Heart left ventricle (tissue), 16 donors: ENCODE measurements around the gene AFTPH. TPM values are rescaled to one million over a fixed set of nuclear protein-coding genes. Genes with fewer than 3 reads are reported as not detected.
A peak's percentile ranks its signal among the peaks of the same experiment; 100 is the strongest.

ENCODE experiments used
- ATAC-seq, 4 donors: fragments of 200-7000 bp; cut with Tn5 transposase; one replicate each; pipeline ENCODE4 v1.9.1; 2020 to 2022; ENCODE audit warnings: moderate library complexity in 4 of 4, mild to moderate bottlenecking in 3 of 4, moderate number of reproducible peaks in 1 of 4
- DNase-seq, 5 donors: peaks; one replicate each; pipeline ENCODE4 v3.0.0-alpha.2; 2020
- H3K27ac ChIP-seq, 12 donors: fragments of 200-600 bp; sonication (generic) in 4 of 12; one replicate each; pipeline versions ENCODE4 v1.5.0 to v1.8.0; 2016 to 2022; ENCODE audit warnings: mild to moderate bottlenecking in 2 of 12
- H3K27me3 ChIP-seq, 9 donors: fragments of 200-600 bp; sonication (generic) in 2 of 9; one replicate each; pipeline versions ENCODE4 v1.5.1 to v1.8.0; 2016 to 2022; ENCODE audit warnings: mild to moderate bottlenecking in 3 of 9
- H3K36me3 ChIP-seq, 9 donors: fragments of 200-600 bp; sonication (generic) in 2 of 9; one replicate each; pipeline versions ENCODE4 v1.5.0 to v1.8.0; 2018 to 2022; ENCODE audit warnings: mild to moderate bottlenecking in 2 of 9
- H3K4me1 ChIP-seq, 12 donors: fragments of 200-600 bp; sonication (generic) in 4 of 12; one replicate each; pipeline versions ENCODE4 v1.5.0 to v1.8.0; 2016 to 2022; ENCODE audit warnings: mild to moderate bottlenecking in 3 of 12
- H3K4me3 ChIP-seq, 12 donors: fragments of 200-600 bp; sonication (generic) in 4 of 12; one replicate each; pipeline versions ENCODE4 v1.5.0 to v1.8.0; 2017 to 2022; ENCODE audit warnings: mild to moderate bottlenecking in 9 of 12, moderate library complexity in 4 of 12
- H3K9me3 ChIP-seq, 12 donors: fragments of 200-600 bp; sonication (generic) in 4 of 12; one replicate each; pipeline versions ENCODE4 v1.5.0 to v1.8.0; 2016 to 2022; ENCODE audit warnings: mild to moderate bottlenecking in 1 of 12
- POLR2A ChIP-seq, 2 donors: fragments of 450-650 bp; IDR thresholded peaks; one replicate each; pipeline ENCODE4 v1.6.1; 2017; ENCODE audit warnings: antibody characterized with exemption in 2 of 2, mild to moderate bottlenecking in 2 of 2, moderate library complexity in 2 of 2
- WGBS, 4 donors: extraction: QIAGEN DNeasy Blood & Tissue Kit in 2 of 4; methylation state at CpG; one replicate each; pipeline versions ENCODE4 v1.1.5 to v1.1.7; 2013 to 2018; 5-methylcytosine and 5-hydroxymethylcytosine counted together
- intact Hi-C, 10 donors: fragments of 100-400 bp; cut with DNase I; formaldehyde crosslinking; loops; one replicate each; pipeline versions ENCODE4 v1.11.1 to v1.14.2; 2022
- polyA plus RNA-seq, 2 donors: library from polyadenylated mRNA; stranded (reverse); fragments of 200-250 nt; gene quantifications; one replicate each; pipeline ENCODE4 v1.2.3, GENCODE V29; 2013
- total RNA-seq, 9 donors: library from RNA; depleted of rRNA in 2 of 9; stranded (reverse); fragments of >200 nt in 2 of 9; fragmentation: NEBNext Ultra II Directional in 3 of 9; extraction: Animal tissue kit (Norgen Biotek cat#: 25700) in 3 of 9; gene quantifications; one replicate each; pipeline versions ENCODE4 v1.1.0 to v1.2.4, GENCODE V29; 2016 to 2023
- TF ChIP-seq, protein P1 (sequence below), 12 donors: fragments of 200-600 bp; sonication (generic) in 4 of 12; IDR thresholded peaks; one replicate each; pipeline versions ENCODE4 v1.5.0 to v1.8.0; 2018 to 2022; ENCODE audit warnings: antibody characterized with exemption in 12 of 12, mild to moderate bottlenecking in 5 of 12
- donor health status: ischemic (EF 13 %, LVEDD 7.1; RV severe dilation, severe dysfunction).
- donor health status: healthy with polysubstance abuse.
- donor health status: DM: no; HTN: yes; CAD: no.
- donor health status: DM: no; HTN: no; CAD: no.
- donor health status: ischemic (EF 25% LVEDD 6.9; RV normal size, moderate dysfunction).
- donor health status: ischemic (EF 25% LVEDD 5.7; RV mildly dilated, moderate dysfunction).
- donor health status: healthy.
- donor health status: DM: yes; HTN: yes; CAD: no.
- donor health status: ischemic (EF 35%, LVEDD 5.7; RV mildly dilated, moderate dysfunction).
- donor health status: nonischemic (EF 11% LVEDD 7.7; RV severe dilation, severe dysfunction).
- donor health status: DM: yes; HTN: yes; CAD: no.
- donor health status: PGD.
- donor health status: ischemic (EF 29% LVEDD 5.4; RV normal size, mild dysfunction).
- donor health status: nonischemic (EF 23%, LVEDD 6.1; RV moderate dilation, normal function).

Gene AFTPH
- total and polyA plus RNA-seq, 11 donors = 9.2 to 15.2 (median 10.7) TPM

DNA sequence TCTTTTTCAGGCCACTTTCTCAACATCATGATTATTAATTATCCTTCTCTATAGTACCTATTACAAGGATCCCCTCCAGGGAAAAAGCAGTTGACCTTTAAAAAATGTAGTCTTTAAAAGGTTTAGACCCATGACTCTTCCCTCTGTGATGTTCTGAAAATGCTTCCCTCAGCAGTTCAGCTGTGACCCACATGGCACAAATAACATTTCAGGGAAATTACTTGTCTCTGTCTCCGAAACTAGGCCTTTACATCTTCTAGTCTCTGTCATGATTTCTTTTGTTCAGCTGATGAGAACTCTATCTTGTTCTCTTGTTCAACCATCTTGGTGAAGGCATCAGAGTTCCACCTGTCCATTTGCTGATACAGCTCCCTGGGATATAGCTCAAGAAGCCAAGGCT lies 41.9 kb upstream of the AFTPH start:
- no peaks in the 10 kb centered on the region for H3K36me3 ChIP-seq
- H3K9me3 ChIP-seq = no peaks in the 10 kb centered on the region
- H3K27me3 ChIP-seq = peaks cover 0 to 3% (median 0%) of the 10 kb centered on the region in 9 donors
- ATAC-seq (no peak), DNase-seq (no peak)
- intact Hi-C loops = loop anchor here in 3 of 10 donors (10.0 kb wide), 3 partner anchors 77 to 437 kb away; no protein-coding TSS in a partner anchor
- H3K4me3 ChIP-seq = no peak overlapping the region
- TF ChIP-seq POLR2A (IDR thresholded peaks at IDR 0.05) = no peak
- TF ChIP-seq, protein P1, sequence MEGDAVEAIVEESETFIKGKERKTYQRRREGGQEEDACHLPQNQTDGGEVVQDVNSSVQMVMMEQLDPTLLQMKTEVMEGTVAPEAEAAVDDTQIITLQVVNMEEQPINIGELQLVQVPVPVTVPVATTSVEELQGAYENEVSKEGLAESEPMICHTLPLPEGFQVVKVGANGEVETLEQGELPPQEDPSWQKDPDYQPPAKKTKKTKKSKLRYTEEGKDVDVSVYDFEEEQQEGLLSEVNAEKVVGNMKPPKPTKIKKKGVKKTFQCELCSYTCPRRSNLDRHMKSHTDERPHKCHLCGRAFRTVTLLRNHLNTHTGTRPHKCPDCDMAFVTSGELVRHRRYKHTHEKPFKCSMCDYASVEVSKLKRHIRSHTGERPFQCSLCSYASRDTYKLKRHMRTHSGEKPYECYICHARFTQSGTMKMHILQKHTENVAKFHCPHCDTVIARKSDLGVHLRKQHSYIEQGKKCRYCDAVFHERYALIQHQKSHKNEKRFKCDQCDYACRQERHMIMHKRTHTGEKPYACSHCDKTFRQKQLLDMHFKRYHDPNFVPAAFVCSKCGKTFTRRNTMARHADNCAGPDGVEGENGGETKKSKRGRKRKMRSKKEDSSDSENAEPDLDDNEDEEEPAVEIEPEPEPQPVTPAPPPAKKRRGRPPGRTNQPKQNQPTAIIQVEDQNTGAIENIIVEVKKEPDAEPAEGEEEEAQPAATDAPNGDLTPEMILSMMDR (IDR thresholded peaks at IDR 0.05) = no peak
- WGBS, 4 donors = 84 to 98% (median 95%) methylated on average over 1 of the region's 1 CpG
- H3K27ac ChIP-seq = no peak overlapping the region
- peaks cover 0 to 6% (median 0%) of the 10 kb centered on the region in 12 donors for H3K4me1 ChIP-seq

DNA sequence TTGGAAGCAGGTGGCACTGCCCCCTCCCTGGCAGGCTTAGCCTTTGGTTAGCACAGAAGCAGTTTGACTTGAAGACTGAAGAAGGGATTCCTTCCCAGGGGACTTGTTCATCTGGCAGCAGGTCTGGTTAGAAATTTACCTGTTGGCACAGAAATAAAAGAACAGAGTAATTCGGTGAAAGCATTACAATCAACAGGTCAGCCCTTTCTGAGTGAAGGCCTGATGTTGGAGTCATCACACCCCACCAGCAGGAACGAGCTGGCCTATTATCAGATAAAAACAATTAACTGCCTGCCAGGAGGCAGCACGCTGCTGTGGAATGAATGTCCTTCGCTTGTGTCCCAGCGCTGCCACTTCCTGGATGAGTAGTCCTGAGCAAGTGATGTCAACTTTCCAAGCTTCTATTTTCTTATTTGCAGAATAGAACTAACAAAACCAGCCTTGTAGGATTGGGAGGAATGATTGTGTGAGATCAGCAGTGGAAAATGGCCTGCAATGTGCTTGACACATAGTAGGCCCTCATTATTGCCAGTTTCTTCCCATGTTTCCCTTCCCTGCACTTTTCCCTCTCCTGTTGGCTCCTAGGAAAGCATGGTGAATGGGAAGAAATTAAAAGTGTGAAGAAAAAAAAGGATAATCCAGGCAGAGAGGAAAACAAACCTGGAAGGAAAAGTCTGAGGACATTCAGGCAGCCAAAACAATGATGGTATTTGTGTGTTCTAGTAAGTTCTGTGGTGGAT lies 41.2 kb upstream of the AFTPH start:
- Histone ChIP-seq H3K4me1 (peaks cover 0 to 7% (median 1%) of the 10 kb centered on the region in 12 donors), H3K9me3 (no peaks in the 10 kb centered on the region), H3K27ac (no peak overlapping the region), H3K4me3 (no peak overlapping the region), H3K36me3 (no peaks in the 10 kb centered on the region), H3K27me3 (peaks cover 0 to 3% (median 0%) of the 10 kb centered on the region in 9 donors)
- ATAC-seq (peak in 2 of 4 donors; percentile 40 to 49), DNase-seq (no peak)
- intact Hi-C loops = loop anchor here in 3 of 10 donors (10.0 kb wide), 3 partner anchors 78 to 438 kb away; no protein-coding TSS in a partner anchor
- 29 to 39% (median 32%) methylated on average over 5 of the region's 5 CpGs for WGBS, 4 donors
- TF ChIP-seq, protein P1 (IDR thresholded peaks at IDR 0.05) = no peak
- TF ChIP-seq POLR2A (IDR thresholded peaks at IDR 0.05) = no peak

DNA sequence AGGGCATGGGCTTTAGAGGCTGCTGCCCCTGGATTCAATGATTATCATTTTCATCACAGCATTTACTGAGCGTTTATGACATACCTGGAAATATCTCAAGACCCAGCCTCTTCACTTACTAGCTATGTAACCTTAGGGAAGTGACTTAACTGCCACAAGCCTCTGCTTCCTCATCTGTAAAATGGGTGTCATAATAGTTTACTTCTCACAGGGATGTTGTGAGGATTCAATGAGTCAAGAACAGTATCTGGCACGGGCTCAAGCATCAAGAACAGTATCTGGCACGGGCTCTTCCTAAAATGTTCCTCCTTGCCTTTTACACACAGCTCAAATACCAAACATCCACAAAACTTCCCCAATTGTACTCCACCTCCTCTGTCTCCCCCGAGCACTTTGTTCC lies 38.8 kb upstream of the AFTPH start:
- intact Hi-C loops = loop anchor here (5.0 to 10.0 kb wide), 7 partner anchors 33 to 441 kb away; partner anchors contain the start of gene LGALSL (in 1 of the 10)
- 67 to 81% (median 73%) methylated on average over 4 of the region's 4 CpGs for WGBS, 4 donors
- H3K9me3 ChIP-seq = no peaks in the 10 kb centered on the region
- TF ChIP-seq, protein P1 (IDR thresholded peaks at IDR 0.05) = no peak
- no peak for TF ChIP-seq POLR2A (IDR thresholded peaks at IDR 0.05)
- peaks cover 0 to 25% (median 8%) of the 10 kb centered on the region in 12 donors for H3K4me1 ChIP-seq
- no peak overlapping the region for H3K4me3 ChIP-seq
- no peaks in the 10 kb centered on the region for H3K36me3 ChIP-seq
- no peak overlapping the region for H3K27ac ChIP-seq
- H3K27me3 ChIP-seq = peaks cover 0 to 3% (median 0%) of the 10 kb centered on the region in 9 donors
- DNase-seq (no peak), ATAC-seq (no peak)

DNA sequence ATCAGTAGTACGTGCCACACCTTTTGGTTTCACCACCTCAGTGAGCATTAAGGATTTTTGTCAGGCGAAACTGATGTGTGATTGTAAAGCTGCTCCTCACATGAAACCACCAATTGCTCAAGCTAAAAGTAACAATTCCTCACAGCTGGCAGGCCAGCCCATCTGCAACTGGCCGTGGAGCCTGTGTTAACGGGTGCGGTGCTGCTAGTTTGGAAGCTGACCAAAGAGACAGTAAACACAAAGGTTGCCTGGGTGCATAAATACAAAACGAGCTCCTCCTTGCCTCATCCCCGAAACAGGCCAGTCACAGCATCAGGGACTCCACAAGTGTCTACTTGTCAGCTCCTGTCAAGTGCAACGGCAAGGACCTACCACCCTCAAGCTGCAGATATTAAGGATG lies 38.2 kb upstream of the AFTPH start:
- Histone ChIP-seq H3K36me3 (no peaks in the 10 kb centered on the region), H3K4me1 (peaks cover 0 to 25% (median 8%) of the 10 kb centered on the region in 12 donors), H3K9me3 (no peaks in the 10 kb centered on the region), H3K27ac (no peak overlapping the region), H3K4me3 (no peak overlapping the region), H3K27me3 (peaks cover 0 to 3% (median 0%) of the 10 kb centered on the region in 9 donors)
- ATAC-seq (peak; percentile 34 to 84 (median 68)), DNase-seq (peak in 2 of 5 donors; percentile 56 to 58)
- TF ChIP-seq, protein P1 (IDR thresholded peaks at IDR 0.05) = no peak
- TF ChIP-seq POLR2A (IDR thresholded peaks at IDR 0.05) = no peak
- WGBS, 4 donors = 31 to 51% (median 45%) methylated on average over 8 of the region's 8 CpGs
- intact Hi-C loops = loop anchor here (2.0 to 10.0 kb wide), 9 partner anchors 34 to 441 kb away; partner anchors contain the start of gene LGALSL (in 1 of the 10)
